ENCODE results near the gene CLNK.

CLNK gene, protein sequence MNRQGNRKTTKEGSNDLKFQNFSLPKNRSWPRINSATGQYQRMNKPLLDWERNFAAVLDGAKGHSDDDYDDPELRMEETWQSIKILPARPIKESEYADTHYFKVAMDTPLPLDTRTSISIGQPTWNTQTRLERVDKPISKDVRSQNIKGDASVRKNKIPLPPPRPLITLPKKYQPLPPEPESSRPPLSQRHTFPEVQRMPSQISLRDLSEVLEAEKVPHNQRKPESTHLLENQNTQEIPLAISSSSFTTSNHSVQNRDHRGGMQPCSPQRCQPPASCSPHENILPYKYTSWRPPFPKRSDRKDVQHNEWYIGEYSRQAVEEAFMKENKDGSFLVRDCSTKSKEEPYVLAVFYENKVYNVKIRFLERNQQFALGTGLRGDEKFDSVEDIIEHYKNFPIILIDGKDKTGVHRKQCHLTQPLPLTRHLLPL

GRCh38 chr4:10684631-10685030 lies at the start of gene CLNK:
Gene CLNK (minus strand): TSS chr4:10684768. CDS start chr4:10667869, 16,899 bp downstream.
- DNase-seq, result no peak

GRCh38 chr4:10733481-10734062 lies 49.0 kb upstream of the CLNK start:
- DNase-seq, result no peak

DNA sequence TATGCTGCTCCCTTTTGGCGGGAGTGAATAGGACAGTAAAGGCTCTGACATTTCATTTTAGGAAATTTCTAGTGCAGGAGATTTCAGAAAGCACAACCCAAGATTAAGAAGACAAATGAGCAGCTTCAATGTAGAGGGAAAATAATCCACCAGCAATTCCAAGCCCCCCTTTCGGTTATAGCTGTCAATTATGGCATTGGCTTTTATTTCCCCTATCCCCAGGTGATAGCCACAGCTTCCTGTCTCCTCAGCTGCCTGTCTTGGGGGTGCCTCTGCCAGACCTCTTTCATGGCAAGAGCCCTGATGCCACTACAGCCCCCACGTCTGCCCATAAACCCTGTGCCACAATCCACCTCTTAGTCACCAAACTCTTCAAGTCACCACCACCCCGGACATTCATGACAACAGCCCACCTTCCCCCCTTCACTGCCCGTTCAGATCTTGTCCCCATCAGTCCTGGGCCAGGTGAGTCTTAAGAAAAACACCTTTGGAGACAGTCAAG lies 48.4 kb upstream of the CLNK start:
- no peak for DNase-seq

DNA sequence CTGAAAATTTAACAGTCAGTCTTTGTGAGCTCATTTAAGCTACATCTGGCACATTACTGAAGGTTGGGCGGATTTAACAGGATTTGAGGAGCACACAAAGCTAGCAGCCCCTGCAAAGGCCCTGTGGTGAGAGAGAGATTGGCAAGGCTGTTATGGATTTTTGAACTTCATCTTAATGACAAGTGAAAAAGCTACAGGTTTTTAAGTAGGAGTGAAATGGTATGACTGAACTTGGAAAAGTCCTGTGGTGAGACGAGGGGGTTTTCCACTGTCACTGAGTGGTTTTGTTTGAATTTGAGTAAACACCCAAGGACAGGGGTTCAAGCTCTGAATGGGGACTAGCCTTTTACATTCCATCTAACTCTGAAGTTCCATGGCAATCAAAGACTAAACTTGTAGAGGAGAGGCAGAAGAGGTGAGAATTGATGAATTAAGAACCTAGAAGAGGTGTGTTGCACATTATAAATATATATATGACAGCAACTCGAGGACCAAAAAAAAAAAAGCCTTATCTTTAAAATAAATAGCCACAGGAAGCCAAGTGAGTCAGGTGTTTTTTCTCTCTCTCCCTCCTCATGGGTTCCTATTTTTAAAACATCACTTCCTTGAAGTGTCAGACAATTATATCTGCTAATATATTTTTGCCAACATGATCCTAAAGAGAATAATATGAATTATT lies 47.8 kb upstream of the CLNK start:
- no peak for DNase-seq

DNA sequence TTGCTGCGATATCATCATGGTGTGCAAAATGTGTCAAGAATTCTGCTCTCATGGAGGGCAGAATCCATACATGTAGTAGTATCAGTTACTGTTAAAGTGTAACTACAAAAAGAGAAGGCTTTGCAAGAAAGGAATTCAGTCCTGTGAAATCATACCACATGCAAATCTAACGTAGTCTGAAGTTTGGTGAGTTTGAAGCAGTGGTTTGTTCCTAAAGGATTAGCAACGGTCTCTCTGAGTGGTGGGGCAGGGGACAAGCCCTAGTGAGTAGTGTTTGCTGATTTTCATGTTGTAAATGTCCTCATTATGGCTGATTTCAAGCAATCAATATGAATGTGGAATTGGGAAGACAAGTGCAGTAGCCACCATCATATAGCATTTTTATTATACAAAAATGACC lies 47.1 kb upstream of the CLNK start:
- no peak for DNase-seq

GRCh38 chr4:10731162-10731561 lies 46.6 kb upstream of the CLNK start:
- DNase-seq, result no peak

- DNase-seq, result no peak
Measured at GRCh38 chr4:10730590-10730989, 46.0 kb upstream of the CLNK start.

- DNase-seq, result no peak
Measured at GRCh38 chr4:10730019-10730418, 45.5 kb upstream of the CLNK start.

DNA sequence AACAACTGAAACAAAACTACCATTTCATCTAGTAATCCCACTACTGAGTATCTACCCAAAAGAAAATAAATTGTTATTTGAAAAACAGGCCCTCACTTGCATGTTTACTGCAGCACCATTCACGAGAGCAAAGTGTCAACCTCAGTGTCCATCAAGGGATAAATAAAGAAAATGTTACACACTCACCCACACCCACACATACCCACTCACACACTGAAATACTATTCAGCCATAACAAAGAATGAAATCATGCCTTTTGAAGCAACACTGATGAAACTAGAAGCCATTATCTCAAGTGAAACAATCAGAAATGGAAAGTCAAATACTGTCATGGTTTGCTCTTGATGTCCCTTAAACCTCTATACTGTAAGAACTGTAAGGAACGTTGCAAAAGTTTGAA lies 44.8 kb upstream of the CLNK start:
- DNase-seq, result no peak

GRCh38 chr4:10728016-10728415 lies 43.4 kb upstream of the CLNK start:
- no peak for DNase-seq

- DNase-seq, result no peak
Measured at GRCh38 chr4:10727140-10727880, 42.7 kb upstream of the CLNK start.

GRCh38 chr4:10722957-10723356 lies 38.4 kb upstream of the CLNK start:
- DNase-seq, result no peak

GRCh38 chr4:10721616-10722015 lies 37.0 kb upstream of the CLNK start:
- no peak for DNase-seq

DNA sequence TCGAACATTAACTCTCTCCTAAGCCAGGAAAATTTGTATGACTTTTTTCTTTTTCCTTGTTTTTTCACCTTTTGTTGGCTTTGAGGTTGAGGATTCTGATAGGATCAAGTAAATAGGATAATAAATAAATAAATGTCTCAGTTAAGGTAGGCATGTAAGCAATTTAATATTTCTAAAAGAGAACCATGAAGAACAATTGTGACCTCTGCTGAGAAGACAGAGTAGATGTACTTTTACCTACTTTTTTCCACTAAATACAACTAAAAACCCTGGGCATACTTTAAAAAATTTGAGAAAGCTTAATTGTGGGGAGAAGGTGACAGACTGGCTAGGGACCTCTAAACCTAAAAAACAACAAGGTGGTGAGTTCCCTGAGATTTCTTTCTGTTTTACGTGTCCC lies 31.6 kb upstream of the CLNK start:
- DNase-seq, result no peak

GRCh38 chr4:10715696-10716095 lies 31.1 kb upstream of the CLNK start:
- peak; percentile 41 for DNase-seq

GRCh38 chr4:10715135-10715534 lies 30.6 kb upstream of the CLNK start:
- no peak for DNase-seq

DNA sequence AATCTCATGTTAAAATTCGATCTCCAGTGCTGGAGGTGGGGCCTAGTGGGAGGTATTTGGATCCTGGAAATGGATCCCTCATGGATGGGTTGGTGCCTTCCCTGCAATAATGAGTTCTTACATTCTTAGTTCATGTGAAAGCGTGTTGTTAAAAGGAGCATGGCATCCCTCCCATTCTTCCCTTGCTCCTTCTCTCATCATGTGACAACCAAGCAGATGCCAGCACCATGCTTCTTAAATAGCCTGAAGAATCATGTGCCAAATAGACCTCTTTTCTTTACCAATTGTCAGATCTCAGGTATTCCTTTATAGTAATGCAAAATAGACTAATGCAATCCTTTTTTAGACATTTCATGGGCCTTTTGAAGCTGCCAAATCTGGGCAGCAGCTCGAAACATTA lies 29.0 kb upstream of the CLNK start:
- DNase-seq, result no peak

GRCh38 chr4:10706236-10706635 lies 21.7 kb upstream of the CLNK start:
- DNase-seq, result no peak

- DNase-seq, result no peak
Measured at GRCh38 chr4:10704430-10704810, 19.9 kb upstream of the CLNK start.

- no peak for DNase-seq
Measured at GRCh38 chr4:10703766-10704429, 19.3 kb upstream of the CLNK start.

DNA sequence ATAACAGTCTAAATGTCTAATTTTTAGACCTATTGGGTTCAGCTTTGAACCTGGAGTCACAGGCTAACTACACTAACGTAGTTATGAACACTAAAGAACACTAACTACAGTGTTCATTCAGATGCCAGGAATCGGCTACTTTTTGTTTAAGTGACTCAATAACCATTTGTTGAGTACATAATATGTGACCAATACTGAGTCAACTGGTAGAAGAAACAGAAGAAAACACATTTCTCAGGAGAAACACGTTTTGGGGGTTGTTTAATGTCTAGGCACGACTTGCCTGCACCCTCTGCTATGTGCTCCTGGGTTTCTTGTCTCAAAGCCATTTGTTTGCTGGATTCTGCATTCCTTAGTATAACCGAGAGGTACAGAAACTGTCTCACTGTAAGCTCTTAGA lies 18.6 kb upstream of the CLNK start:
- no peak for DNase-seq

DNA sequence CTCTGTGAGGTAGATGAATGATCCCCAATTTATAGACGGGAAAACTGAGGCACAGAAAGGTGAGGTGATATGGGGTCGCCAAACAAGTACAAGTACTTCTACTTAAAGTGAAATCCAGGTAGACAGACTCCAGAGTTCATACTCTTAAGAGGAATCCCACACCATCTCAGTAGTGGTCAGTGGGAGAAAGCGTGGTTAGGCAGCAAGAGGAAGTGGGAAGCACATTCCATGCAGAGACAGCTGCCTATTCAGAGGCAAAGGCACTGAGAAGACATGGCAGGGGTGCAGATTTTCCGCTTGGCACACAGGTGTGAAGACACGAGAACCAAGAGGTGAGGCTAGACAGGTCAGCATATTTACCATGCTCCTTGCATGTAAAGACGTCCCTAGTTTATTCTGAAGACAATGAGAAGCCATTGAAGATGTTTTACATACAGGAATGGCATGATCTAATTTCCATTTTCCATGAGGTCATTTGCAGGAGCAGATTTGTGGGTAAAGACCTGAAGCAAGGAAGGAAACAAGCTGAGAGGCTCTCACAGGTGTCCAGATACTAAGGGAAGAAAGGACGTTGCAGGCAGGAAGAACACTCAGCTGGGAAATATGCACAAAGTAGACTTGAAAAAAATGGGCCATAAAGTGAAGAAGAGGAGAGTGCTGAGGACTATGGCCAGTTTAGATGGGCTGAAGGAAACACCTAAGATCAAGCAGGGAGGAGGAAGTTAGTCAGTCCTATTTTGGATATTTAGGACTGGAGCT lies 17.3 kb upstream of the CLNK start:
- no peak for DNase-seq

Measured in femur (tissue), 1 donor.